HepG2 (cell line): ENCODE data around the gene ANXA9. TPM values are rescaled to one million over a fixed set of nuclear protein-coding genes. Genes with fewer than 3 reads are reported as not detected.

Experiments used
- CREB1 ChIP-seq, 2 experiments: fragments of 450-650 bp in 1 of 2; IDR thresholded peaks; 2 replicates each; pipeline ENCODE4 v1.6.1; 2016 to 2017; ENCODE audit warnings: control low read depth in 1 of 2, mild to moderate bottlenecking in 1 of 2, missing compliant biosample characterization in 1 of 2, missing genetic modification characterization in 1 of 2
- ETV6 ChIP-seq: sonication (generic); formaldehyde crosslinking; conservative IDR thresholded peaks from 2 replicates; pipeline ENCODE4 v1.4.0; 2020; ENCODE audit warnings: missing genetic modification reagents
- FIP1L1 ChIP-seq: fragments of 200-400 bp; formaldehyde crosslinking; IDR thresholded peaks from 2 replicates; pipeline ENCODE4 v1.6.1; 2018; ENCODE audit warnings: low read depth, mild to moderate bottlenecking, low read length, moderate library complexity, borderline replicate concordance; ENCODE audit not compliant: insufficient read depth
- SMC3 ChIP-seq: IDR thresholded peaks from 2 replicates; pipeline ENCODE4 v1.6.1; 2011; ENCODE audit warnings: low read length, improper control_type of control experiment
- XBP1 ChIP-seq: sonication (generic); formaldehyde crosslinking; IDR thresholded peaks from 2 replicates; pipeline ENCODE4 v1.5.0; 2020; ENCODE audit warnings: missing genetic modification reagents
- ZEB1 ChIP-seq: IDR thresholded peaks from 2 replicates; pipeline ENCODE4 v1.6.1; 2012; ENCODE audit warnings: mild to moderate bottlenecking, low read depth, inconsistent platforms; ENCODE audit not compliant: insufficient replicate concordance
- ZMYM4 ChIP-seq: sonication (generic); formaldehyde crosslinking; IDR thresholded peaks from 2 replicates; pipeline ENCODE4 v1.8.1; 2023; ENCODE audit warnings: mild to moderate bottlenecking, missing genetic modification reagents
- ZNF24 ChIP-seq: fragments of 450-650 bp; IDR thresholded peaks from 2 replicates; pipeline ENCODE4 v1.6.1; 2017; ENCODE audit warnings: antibody characterized with exemption, mild to moderate bottlenecking
- ZNF720 ChIP-seq: sonication (generic); formaldehyde crosslinking; IDR thresholded peaks from 2 replicates; pipeline ENCODE4 v1.4.0; 2020; ENCODE audit warnings: missing genetic modification reagents
- ZNF891 ChIP-seq: sonication (generic); formaldehyde crosslinking; IDR thresholded peaks from 2 replicates; pipeline ENCODE4 v1.5.0; 2020; ENCODE audit warnings: mild to moderate bottlenecking, missing genetic modification reagents
- ZSCAN20 ChIP-seq: sonication (generic); formaldehyde crosslinking; IDR thresholded peaks from 2 replicates; pipeline ENCODE4 v1.4.0; 2020; ENCODE audit warnings: missing genetic modification reagents, mild to moderate bottlenecking, borderline replicate concordance
- polyA plus RNA-seq, 8 experiments: library from polyadenylated mRNA; depleted of rRNA in 3 of 8; stranded (reverse) in 7 of 8; unstranded in 1 of 8; fragments of >200 nt; fragmentation: Illumina TruSeq in 4 of 8; extraction: Trizol in 4 of 8; gene quantifications; 2 replicates each; pipeline versions ENCODE4 v1.2.1 to v1.2.3, GENCODE V29; 2011 to 2016; ENCODE audit warnings: low read depth in 4 of 8, missing spikeins in 1 of 8, mixed read lengths in 1 of 8; ENCODE audit not compliant: insufficient read depth in 1 of 8
- total RNA-seq, 5 experiments: library from RNA; depleted of rRNA; stranded (reverse); fragments of >200 nt; fragmentation: Illumina TruSeq; extraction: Trizol; gene quantifications; 2 replicates each; pipeline ENCODE4 v1.2.3, GENCODE V29; 2016; ENCODE audit warnings: low read depth in 1 of 5
- TF ChIP-seq, protein P1 (sequence below): sonication (generic); formaldehyde crosslinking; IDR thresholded peaks from 2 replicates; pipeline ENCODE4 v1.4.0; 2020; ENCODE audit warnings: missing genetic modification reagents, borderline replicate concordance
- TF ChIP-seq, protein P2 (sequence below): sonication (generic); formaldehyde crosslinking; IDR thresholded peaks from 2 replicates; pipeline ENCODE4 v1.9.0; 2021; ENCODE audit warnings: mild to moderate bottlenecking, missing genetic modification reagents
- TF ChIP-seq, protein P3 (sequence below): sonication (generic); formaldehyde crosslinking; IDR thresholded peaks from 2 replicates; pipeline ENCODE4 v1.4.0; 2020; ENCODE audit warnings: mild to moderate bottlenecking, missing genetic modification reagents

ANXA9 gene
- total and polyA plus RNA-seq, 2 of the 13 experiments (the other 11 are each of a cell fraction or from before 2014, with no cell fraction given): 13.3 to 23.9 TPM

- TF ChIP-seq, protein P1, sequence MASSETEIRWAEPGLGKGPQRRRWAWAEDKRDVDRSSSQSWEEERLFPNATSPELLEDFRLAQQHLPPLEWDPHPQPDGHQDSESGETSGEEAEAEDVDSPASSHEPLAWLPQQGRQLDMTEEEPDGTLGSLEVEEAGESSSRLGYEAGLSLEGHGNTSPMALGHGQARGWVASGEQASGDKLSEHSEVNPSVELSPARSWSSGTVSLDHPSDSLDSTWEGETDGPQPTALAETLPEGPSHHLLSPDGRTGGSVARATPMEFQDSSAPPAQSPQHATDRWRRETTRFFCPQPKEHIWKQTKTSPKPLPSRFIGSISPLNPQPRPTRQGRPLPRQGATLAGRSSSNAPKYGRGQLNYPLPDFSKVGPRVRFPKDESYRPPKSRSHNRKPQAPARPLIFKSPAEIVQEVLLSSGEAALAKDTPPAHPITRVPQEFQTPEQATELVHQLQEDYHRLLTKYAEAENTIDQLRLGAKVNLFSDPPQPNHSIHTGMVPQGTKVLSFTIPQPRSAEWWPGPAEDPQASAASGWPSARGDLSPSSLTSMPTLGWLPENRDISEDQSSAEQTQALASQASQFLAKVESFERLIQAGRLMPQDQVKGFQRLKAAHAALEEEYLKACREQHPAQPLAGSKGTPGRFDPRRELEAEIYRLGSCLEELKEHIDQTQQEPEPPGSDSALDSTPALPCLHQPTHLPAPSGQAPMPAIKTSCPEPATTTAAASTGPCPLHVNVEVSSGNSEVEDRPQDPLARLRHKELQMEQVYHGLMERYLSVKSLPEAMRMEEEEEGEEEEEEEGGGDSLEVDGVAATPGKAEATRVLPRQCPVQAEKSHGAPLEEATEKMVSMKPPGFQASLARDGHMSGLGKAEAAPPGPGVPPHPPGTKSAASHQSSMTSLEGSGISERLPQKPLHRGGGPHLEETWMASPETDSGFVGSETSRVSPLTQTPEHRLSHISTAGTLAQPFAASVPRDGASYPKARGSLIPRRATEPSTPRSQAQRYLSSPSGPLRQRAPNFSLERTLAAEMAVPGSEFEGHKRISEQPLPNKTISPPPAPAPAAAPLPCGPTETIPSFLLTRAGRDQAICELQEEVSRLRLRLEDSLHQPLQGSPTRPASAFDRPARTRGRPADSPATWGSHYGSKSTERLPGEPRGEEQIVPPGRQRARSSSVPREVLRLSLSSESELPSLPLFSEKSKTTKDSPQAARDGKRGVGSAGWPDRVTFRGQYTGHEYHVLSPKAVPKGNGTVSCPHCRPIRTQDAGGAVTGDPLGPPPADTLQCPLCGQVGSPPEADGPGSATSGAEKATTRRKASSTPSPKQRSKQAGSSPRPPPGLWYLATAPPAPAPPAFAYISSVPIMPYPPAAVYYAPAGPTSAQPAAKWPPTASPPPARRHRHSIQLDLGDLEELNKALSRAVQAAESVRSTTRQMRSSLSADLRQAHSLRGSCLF: no peak
- TF ChIP-seq ZNF891 (CRISPR knock-in tag) (no peak), FIP1L1 (no peak), XBP1 (CRISPR knock-in tag) (no peak), ZSCAN20 (CRISPR knock-in tag) (no peak), ZMYM4 (CRISPR knock-in tag) (peak; percentile 74), ZNF24 (no peak), ZEB1 (peak; percentile 59), ZNF720 (CRISPR knock-in tag) (no peak), ETV6 (CRISPR knock-in tag) (0 out of 2 replicates have a peak, but pooled peaks have one; percentile 30), CREB1 (IDR thresholded peaks at IDR 0.05) (peak; percentile 68), CREB1 (CRISPR knock-in tag; IDR thresholded peaks at IDR 0.05) (peak; percentile 55; the same call in 1 of the 2 replicates), SMC3 (no peak)
- TF ChIP-seq, protein P2, sequence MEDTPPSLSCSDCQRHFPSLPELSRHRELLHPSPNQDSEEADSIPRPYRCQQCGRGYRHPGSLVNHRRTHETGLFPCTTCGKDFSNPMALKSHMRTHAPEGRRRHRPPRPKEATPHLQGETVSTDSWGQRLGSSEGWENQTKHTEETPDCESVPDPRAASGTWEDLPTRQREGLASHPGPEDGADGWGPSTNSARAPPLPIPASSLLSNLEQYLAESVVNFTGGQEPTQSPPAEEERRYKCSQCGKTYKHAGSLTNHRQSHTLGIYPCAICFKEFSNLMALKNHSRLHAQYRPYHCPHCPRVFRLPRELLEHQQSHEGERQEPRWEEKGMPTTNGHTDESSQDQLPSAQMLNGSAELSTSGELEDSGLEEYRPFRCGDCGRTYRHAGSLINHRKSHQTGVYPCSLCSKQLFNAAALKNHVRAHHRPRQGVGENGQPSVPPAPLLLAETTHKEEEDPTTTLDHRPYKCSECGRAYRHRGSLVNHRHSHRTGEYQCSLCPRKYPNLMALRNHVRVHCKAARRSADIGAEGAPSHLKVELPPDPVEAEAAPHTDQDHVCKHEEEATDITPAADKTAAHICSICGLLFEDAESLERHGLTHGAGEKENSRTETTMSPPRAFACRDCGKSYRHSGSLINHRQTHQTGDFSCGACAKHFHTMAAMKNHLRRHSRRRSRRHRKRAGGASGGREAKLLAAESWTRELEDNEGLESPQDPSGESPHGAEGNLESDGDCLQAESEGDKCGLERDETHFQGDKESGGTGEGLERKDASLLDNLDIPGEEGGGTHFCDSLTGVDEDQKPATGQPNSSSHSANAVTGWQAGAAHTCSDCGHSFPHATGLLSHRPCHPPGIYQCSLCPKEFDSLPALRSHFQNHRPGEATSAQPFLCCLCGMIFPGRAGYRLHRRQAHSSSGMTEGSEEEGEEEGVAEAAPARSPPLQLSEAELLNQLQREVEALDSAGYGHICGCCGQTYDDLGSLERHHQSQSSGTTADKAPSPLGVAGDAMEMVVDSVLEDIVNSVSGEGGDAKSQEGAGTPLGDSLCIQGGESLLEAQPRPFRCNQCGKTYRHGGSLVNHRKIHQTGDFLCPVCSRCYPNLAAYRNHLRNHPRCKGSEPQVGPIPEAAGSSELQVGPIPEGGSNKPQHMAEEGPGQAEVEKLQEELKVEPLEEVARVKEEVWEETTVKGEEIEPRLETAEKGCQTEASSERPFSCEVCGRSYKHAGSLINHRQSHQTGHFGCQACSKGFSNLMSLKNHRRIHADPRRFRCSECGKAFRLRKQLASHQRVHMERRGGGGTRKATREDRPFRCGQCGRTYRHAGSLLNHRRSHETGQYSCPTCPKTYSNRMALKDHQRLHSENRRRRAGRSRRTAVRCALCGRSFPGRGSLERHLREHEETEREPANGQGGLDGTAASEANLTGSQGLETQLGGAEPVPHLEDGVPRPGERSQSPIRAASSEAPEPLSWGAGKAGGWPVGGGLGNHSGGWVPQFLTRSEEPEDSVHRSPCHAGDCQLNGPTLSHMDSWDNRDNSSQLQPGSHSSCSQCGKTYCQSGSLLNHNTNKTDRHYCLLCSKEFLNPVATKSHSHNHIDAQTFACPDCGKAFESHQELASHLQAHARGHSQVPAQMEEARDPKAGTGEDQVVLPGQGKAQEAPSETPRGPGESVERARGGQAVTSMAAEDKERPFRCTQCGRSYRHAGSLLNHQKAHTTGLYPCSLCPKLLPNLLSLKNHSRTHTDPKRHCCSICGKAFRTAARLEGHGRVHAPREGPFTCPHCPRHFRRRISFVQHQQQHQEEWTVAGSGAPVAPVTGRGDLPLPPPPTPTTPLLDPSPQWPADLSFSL (CRISPR knock-in tag): no peak
- TF ChIP-seq, protein P3, sequence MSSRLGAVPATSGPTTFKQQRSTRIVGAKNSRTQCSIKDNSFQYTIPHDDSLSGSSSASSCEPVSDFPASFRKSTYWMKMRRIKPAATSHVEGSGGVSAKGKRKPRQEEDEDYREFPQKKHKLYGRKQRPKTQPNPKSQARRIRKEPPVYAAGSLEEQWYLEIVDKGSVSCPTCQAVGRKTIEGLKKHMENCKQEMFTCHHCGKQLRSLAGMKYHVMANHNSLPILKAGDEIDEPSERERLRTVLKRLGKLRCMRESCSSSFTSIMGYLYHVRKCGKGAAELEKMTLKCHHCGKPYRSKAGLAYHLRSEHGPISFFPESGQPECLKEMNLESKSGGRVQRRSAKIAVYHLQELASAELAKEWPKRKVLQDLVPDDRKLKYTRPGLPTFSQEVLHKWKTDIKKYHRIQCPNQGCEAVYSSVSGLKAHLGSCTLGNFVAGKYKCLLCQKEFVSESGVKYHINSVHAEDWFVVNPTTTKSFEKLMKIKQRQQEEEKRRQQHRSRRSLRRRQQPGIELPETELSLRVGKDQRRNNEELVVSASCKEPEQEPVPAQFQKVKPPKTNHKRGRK (CRISPR knock-in tag): 0 out of 2 replicates have a peak, but pooled peaks have one; percentile 28
These were observed 11.1 kb upstream of the ANXA9 start (continued) for GRCh38 chr1:150970808-150971582.
